Dendritic cell treated with granulocyte-macrophage colony-stimulating factor and Interleukin-4, amounts not matched to agents 40 ng/mL and 50 ng/mL, for 4 days (primary cell): ENCODE data around the gene S100Z.
"Not testable (repeated sequence)": the region's sequence is repeated elsewhere in the genome, so short reads cannot be mapped to it uniquely, and the experiment has no call there.

ENCODE experiments used
- H3K27ac Mint-ChIP-seq: one replicate; pipeline ENCODE4 v1.8.0; 2022; ENCODE audit warnings: mild to moderate bottlenecking, mixed read lengths
- H3K27me3 Mint-ChIP-seq: one replicate; pipeline ENCODE4 v1.8.0; 2022; ENCODE audit warnings: mild to moderate bottlenecking, mixed read lengths
- H3K36me3 Mint-ChIP-seq: one replicate; pipeline ENCODE4 v1.8.0; 2022; ENCODE audit warnings: low read depth, mixed read lengths
- H3K4me1 Mint-ChIP-seq: one replicate; pipeline ENCODE4 v1.8.0; 2022; ENCODE audit warnings: low read depth, mixed read lengths
- H3K4me3 Mint-ChIP-seq: one replicate; pipeline ENCODE4 v1.8.0; 2022; ENCODE audit warnings: mild to moderate bottlenecking, moderate library complexity, mixed read lengths
- H3K9me3 Mint-ChIP-seq: one replicate; pipeline ENCODE4 v1.8.0; 2022; ENCODE audit warnings: mixed read lengths
- intact Hi-C: fragments of 100-400 bp; cut with micrococcal nuclease; formaldehyde crosslinking; loops from one replicate; pipeline ENCODE4 v1.15.0; 2022

S100Z gene

GRCh38 chr5:76850543-76851145 is 830 bp downstream of the S100Z start:
- H3K9me3 Mint-ChIP-seq, result peaks cover 19% of the 10 kb centered on the region
- intact Hi-C loops, result no loop called here
- peak overlapping the region; percentile 28 for H3K4me3 Mint-ChIP-seq
- H3K27ac Mint-ChIP-seq, result peak overlapping the region; percentile 81
- peaks cover 11% of the 10 kb centered on the region for H3K36me3 Mint-ChIP-seq
- no peaks in the 10 kb centered on the region for H3K27me3 Mint-ChIP-seq
- H3K4me1 Mint-ChIP-seq, result peaks cover 68% of the 10 kb centered on the region

DNA sequence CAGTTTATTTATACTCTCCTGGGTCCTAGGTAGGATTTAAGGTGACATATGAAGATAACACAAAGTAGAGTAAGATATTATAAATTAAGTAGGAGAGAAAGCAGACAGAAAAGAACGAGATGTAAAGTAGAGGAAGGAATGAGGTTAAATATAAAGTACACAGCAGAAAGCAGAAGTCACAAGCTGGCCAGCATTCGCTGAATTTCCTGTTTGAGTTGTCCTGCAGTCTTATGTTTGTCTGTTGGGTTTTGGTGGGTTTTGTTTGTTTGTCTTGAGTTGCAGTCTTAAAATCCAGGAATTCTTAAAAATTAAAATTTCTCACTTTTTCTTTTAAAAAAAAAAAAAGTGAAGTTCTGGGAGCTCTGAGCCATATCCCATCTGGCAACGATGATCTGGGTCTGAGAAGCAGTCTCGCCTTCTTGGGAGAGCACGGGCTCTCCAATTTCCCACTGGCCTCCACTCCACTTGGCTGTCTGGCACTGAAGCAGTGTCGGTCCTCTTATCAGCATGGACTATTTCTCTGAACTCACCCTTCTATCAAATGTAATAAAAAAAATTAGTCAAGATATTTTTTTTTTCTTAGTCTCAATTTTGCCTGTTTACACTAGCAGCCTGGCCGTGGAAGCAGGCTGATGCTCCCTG is 2.0 kb downstream of the S100Z start:
- intact Hi-C loops, result no loop called here
- Mint-ChIP-seq H3K36me3 (peaks cover 14% of the 10 kb centered on the region), H3K27ac (peak overlapping the region; percentile 81), H3K4me1 (peaks cover 78% of the 10 kb centered on the region), H3K4me3 (no peak overlapping the region), H3K9me3 (peaks cover 22% of the 10 kb centered on the region), H3K27me3 (no peaks in the 10 kb centered on the region)

DNA sequence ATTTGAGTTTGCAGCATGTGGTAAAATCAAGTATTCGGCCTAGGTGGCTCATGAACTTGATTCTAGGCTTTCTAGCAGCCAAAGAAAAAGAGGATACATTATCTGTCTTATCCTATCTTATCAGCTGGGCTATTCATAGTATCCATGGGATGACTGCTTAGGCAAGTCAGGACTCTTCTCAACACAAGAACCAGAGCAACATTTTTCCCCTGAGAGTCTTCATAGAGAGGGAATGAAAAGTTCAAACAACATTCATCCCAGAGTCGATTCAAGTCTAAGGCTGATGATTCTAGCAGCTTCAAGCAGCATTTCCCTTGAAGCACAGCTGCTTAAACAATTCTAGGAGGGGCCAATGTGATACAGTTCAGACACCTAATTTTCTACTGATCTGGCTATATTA is 3.0 kb downstream of the S100Z start:
- no peak overlapping the region for H3K27ac Mint-ChIP-seq
- intact Hi-C loops, result no loop called here
- H3K27me3 Mint-ChIP-seq, result no peaks in the 10 kb centered on the region
- peaks cover 14% of the 10 kb centered on the region for H3K36me3 Mint-ChIP-seq
- no peak overlapping the region for H3K4me3 Mint-ChIP-seq
- H3K9me3 Mint-ChIP-seq, result peaks cover 22% of the 10 kb centered on the region
- H3K4me1 Mint-ChIP-seq, result peaks cover 85% of the 10 kb centered on the region

- Mint-ChIP-seq H3K36me3 (peaks cover 14% of the 10 kb centered on the region), H3K4me1 (peaks cover 87% of the 10 kb centered on the region), H3K9me3 (peaks cover 22% of the 10 kb centered on the region), H3K27ac (peak overlapping the region; percentile 50)
- H3K27me3 Mint-ChIP-seq, intact Hi-C loops, H3K4me3 Mint-ChIP-seq: not testable (repeated sequence)
Observed at GRCh38 chr5:76853741-76854140, 3.9 kb downstream of the S100Z start.

GRCh38 chr5:76854644-76855043 is 4.8 kb downstream of the S100Z start:
- Mint-ChIP-seq H3K4me1 (peaks cover 88% of the 10 kb centered on the region), H3K27me3 (no peaks in the 10 kb centered on the region), H3K27ac (peak overlapping the region; percentile 50), H3K36me3 (peaks cover 14% of the 10 kb centered on the region), H3K4me3 (no peak overlapping the region), H3K9me3 (peaks cover 22% of the 10 kb centered on the region)
- intact Hi-C loops, result no loop called here

DNA sequence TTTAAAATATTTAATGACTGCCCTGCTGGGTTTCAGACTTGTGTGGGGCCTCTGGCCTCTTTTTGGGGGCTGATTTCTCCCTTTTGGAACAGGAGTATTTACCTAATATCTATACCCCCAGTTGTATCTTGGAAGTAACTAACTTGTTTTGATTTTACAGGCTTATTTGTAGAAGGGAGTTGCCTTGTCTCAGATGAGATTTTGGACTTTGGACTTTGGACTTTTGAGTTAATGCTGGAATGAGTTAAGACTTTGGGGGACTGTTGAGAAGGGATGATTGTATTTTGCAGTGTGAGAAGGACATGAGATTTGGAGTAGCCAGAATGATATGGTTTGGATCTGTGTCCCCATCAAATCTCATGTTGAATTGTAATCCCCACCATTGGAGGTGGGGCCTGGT is 5.7 kb downstream of the S100Z start:
- intact Hi-C loops, H3K27me3 Mint-ChIP-seq, H3K4me3 Mint-ChIP-seq: not testable (repeated sequence)
- Mint-ChIP-seq H3K9me3 (peaks cover 22% of the 10 kb centered on the region), H3K27ac (peak overlapping the region; percentile 88), H3K4me1 (peaks cover 85% of the 10 kb centered on the region), H3K36me3 (peaks cover 14% of the 10 kb centered on the region)

DNA sequence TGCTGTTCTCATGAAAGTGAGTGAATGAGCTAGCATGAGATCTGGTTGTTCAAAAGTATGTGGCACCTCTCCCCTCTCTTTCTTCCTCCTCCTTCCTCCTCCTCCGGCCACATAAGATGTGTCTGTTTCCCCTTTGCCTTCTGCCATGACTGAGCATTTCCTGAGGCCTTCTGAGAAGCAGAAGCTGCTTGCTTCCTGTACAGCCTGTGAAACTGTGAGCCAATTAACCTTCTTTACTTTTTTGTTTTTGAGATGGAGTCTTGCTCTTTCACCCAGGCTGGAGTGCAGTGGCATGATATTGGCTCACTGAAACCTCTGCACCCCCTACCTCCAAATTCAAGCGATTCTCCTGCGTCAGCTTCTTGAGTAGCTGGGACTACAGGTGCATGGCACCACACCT is 6.1 kb downstream of the S100Z start:
- Mint-ChIP-seq H3K36me3 (peaks cover 14% of the 10 kb centered on the region), H3K27me3 (no peaks in the 10 kb centered on the region), H3K4me3 (no peak overlapping the region), H3K4me1 (peaks cover 80% of the 10 kb centered on the region), H3K9me3 (peaks cover 22% of the 10 kb centered on the region), H3K27ac (peak overlapping the region; percentile 88)
- intact Hi-C loops, result no loop called here

GRCh38 chr5:76856800-76857199 is 7.0 kb downstream of the S100Z start:
- intact Hi-C loops, H3K4me3 Mint-ChIP-seq, H3K27me3 Mint-ChIP-seq: not testable (repeated sequence)
- Mint-ChIP-seq H3K36me3 (peaks cover 14% of the 10 kb centered on the region), H3K4me1 (peaks cover 72% of the 10 kb centered on the region), H3K27ac (peak overlapping the region; percentile 88), H3K9me3 (peaks cover 22% of the 10 kb centered on the region)

- peaks cover 6% of the 10 kb centered on the region for H3K36me3 Mint-ChIP-seq
- H3K9me3 Mint-ChIP-seq, result peaks cover 9% of the 10 kb centered on the region
- H3K27ac Mint-ChIP-seq, result peak overlapping the region; percentile 80
- intact Hi-C loops, result no loop called here
- H3K27me3 Mint-ChIP-seq, result no peaks in the 10 kb centered on the region
- H3K4me3 Mint-ChIP-seq, result no peak overlapping the region
- H3K4me1 Mint-ChIP-seq, result peaks cover 44% of the 10 kb centered on the region
Observed at GRCh38 chr5:76859591-76860247, 9.9 kb downstream of the S100Z start.

GRCh38 chr5:76861612-76862011 is 11.8 kb downstream of the S100Z start:
- no peaks in the 10 kb centered on the region for H3K9me3 Mint-ChIP-seq
- no peaks in the 10 kb centered on the region for H3K27me3 Mint-ChIP-seq
- H3K4me3 Mint-ChIP-seq, result no peak overlapping the region
- H3K27ac Mint-ChIP-seq, result peak overlapping the region; percentile 9
- intact Hi-C loops, result no loop called here
- H3K4me1 Mint-ChIP-seq, result peaks cover 25% of the 10 kb centered on the region
- H3K36me3 Mint-ChIP-seq, result no peaks in the 10 kb centered on the region

DNA sequence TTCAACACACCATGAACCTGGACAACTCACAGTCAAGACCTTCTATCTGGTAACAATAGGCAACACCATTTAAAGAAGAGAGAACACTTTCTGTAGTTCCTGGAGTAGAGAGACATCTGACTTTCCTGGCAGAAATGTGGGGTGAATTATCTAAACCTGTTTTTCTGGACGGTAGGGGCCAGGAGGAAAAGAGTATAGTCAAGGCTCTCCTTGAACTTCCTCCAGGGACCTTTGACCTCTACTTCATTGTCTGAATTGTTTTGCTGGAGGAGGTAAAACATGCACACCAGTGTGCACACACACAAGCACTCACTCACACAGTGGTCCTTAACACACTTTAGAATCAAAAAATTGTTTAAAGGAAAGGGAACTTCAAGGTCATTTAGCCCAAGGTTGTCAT is 13.2 kb downstream of the S100Z start:
- Mint-ChIP-seq H3K4me3 (no peak overlapping the region), H3K27ac (no peak overlapping the region), H3K36me3 (no peaks in the 10 kb centered on the region), H3K27me3 (no peaks in the 10 kb centered on the region), H3K9me3 (no peaks in the 10 kb centered on the region), H3K4me1 (peaks cover 15% of the 10 kb centered on the region)
- intact Hi-C loops, result no loop called here

DNA sequence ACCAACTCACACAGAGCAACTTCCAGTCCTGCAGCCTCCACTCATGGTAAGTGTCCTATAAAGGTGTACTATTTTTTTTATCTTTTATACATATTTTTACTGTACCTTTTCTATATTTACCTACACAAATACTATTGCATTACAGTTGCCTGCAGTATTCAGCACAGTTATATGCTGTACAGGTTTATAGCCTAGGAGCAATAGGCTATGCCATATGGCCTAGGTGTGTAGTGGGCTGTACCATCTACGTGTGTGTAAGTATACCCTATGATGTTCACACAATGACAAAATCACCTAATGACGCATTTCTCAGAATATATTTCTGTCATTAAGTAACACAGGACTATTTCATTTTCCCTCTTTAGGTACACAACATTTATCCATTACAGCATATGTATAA is 16.7 kb downstream of the S100Z start:
- intact Hi-C loops, result loop anchor here (5.0 kb wide), 1 partner anchor 211 kb away; no protein-coding TSS in a partner anchor
- Mint-ChIP-seq H3K36me3 (no peaks in the 10 kb centered on the region), H3K27me3 (no peaks in the 10 kb centered on the region), H3K4me1 (no peaks in the 10 kb centered on the region), H3K9me3 (no peaks in the 10 kb centered on the region), H3K27ac (no peak overlapping the region), H3K4me3 (no peak overlapping the region)

GRCh38 chr5:76867038-76867437 is 17.2 kb downstream of the S100Z start:
- intact Hi-C loops, result loop anchor here (5.0 kb wide), 1 partner anchor 210 kb away; no protein-coding TSS in a partner anchor
- Mint-ChIP-seq H3K9me3 (no peaks in the 10 kb centered on the region), H3K27me3 (no peaks in the 10 kb centered on the region)

More at GRCh38 chr5:76867038-76867437, 17.2 kb downstream of the S100Z start:
- no peak overlapping the region for H3K27ac Mint-ChIP-seq
- no peaks in the 10 kb centered on the region for H3K4me1 Mint-ChIP-seq
- no peak overlapping the region for H3K4me3 Mint-ChIP-seq
- H3K36me3 Mint-ChIP-seq, result no peaks in the 10 kb centered on the region
